NK-92 treated with Interleukin-12 subunit alpha and Interleukin-12 subunit beta, amount 100 ng/mL, for 24 hours (cell line): ENCODE measurements around the gene PPP3CB.

ENCODE experiments used
- DNase-seq: peaks from one replicate; lab custom pipeline; 2025; lab: John Stamatoyannopoulos, UW

PPP3CB gene

DNA sequence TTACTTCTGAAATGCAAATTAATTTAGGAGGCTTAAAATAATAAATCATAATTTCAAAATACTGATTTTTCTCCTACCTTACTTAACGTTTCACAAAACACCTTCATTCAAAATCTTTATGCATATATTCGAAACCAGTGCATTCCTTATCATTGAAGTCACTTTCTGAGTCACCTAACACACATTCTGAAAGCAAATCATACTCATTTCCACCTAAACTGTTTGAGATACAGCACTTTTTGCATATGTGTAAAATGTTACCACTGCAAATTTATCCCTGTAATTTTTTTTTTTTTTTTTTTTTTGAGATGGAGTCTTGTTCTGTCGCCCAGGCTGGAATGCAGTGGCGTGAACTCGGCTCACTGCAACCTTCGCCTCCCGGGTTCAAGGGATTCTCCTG, 15.7 kb downstream of the PPP3CB start:
- DNase-seq: no peak

DNA sequence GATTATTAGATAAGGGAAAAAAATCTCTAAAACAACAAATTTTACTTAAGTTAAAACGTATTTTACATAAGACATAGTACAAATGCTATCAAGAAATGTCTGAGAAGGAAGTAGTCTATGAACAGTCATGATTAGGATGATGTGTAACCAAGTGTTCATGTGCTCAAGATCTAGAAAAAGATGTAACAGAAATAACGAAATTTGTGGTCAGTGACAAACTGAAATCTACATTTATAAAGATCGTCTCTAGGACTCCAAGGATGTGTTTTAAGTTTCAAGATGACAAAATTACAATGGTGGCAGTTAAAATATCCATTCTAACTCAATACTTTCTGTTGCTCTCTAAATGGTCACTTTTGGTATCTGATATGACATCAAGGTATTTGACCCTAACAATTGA, 17.2 kb downstream of the PPP3CB start:
- no peak for DNase-seq

GRCh38 chr10:73471226-73471625, 24.6 kb downstream of the PPP3CB start:
- DNase-seq: no peak

GRCh38 chr10:73469579-73469978, 26.2 kb downstream of the PPP3CB start:
- DNase-seq: no peak

DNA sequence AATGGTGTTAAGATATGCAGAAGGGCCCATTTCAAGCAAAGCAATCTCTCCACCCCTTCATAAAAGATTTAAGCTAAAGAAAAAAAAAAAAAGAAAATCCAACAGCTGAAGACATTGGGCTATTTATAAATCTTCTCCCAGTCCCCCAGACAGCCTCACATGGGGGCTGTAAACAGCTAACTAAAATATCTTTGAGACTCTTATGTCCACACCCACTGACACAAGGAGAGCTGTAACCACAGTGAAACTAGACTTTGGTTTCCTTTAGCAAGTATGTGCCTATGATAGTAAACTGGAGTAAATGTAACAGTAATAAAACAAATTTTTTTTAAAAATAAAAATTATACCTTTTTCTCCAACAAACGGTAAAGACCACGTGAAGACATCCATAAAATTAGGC, 28.6 kb downstream of the PPP3CB start:
- DNase-seq: no peak

DNA sequence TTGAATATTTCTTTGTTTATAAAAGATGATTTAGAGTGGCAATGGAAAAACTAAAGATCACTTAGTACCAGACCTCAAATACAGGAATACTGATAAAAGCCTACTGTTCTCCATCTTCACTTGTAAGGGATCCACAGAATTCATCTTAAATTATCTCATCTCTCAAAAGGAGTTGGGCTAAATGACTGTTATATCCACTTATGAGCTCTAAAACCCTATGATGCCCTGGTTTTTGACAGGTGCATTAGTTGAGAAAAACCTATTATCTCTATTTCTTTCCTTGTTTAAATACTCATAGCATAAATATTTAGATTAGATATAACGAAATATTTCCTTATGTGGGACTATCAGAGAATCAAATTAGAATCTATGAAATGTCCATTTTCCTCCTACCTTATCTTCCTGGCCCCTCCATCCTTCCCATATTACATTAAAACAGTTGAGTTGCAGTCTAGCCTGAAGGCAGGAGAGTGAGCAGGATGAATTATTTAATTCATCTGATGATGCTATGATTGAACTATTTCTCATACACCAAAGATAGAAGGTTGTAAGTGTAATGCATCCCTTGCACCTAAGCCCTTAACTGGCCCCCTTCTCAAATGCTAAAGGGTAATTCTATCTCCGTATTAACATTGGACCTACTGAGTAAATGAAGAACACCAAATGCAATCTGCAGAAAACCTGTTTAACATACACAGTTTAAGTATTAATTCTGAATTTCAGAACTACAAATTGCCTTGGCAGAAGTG, 29.7 kb downstream of the PPP3CB start:
- DNase-seq: no peak

DNA sequence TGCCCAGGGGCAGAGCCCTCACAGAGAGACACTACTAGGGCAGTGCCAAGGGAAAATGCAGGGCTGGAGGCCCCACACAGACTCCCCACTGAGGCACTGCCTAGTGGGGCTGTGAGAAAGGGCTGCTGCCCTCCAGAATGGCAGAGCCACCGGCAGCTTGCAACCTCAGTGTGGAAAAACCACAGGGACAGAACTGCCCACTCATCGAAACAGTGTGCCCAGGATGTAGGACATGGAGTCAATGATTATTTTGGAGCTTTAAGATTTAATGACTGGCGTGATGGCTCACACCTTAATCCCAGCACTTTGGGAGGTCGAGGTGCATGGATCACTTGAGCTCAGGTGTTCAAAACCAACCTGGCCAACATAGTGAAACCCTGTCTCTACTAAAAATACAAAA, 34.9 kb downstream of the PPP3CB start:
- DNase-seq: no peak

- no peak for DNase-seq
These were observed 36.0 kb downstream of the PPP3CB start for GRCh38 chr10:73459683-73460314.

GRCh38 chr10:73456187-73456890, 39.5 kb downstream of the PPP3CB start:
- DNase-seq: no peak

DNA sequence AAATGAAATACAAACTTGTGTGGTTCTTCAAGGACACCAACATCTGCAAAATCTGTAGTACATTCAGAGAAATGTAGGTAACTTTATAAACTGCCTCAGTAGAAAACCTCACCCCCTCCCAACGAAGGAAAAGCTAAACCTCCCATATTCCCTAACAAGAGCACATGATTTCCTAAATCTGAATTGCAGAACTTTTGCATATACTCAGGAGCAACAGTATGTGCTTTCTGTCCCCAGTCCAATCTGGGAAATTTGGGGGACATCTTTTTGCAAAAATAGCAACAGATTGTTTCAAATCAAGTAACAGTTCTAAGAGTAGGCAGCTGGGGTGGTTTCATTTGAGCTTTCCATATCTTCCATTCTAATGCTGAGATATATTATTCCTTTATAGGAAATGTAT, 46.7 kb downstream of the PPP3CB start:
- DNase-seq: no peak

GRCh38 chr10:73448384-73448783, 47.4 kb downstream of the PPP3CB start:
- no peak for DNase-seq

- DNase-seq: no peak
These were observed 48.9 kb downstream of the PPP3CB start for GRCh38 chr10:73446926-73447325.

GRCh38 chr10:73444457-73444856, 51.4 kb downstream of the PPP3CB start:
- DNase-seq: no peak

GRCh38 chr10:73439605-73440312, 56.1 kb downstream of the PPP3CB start:
- no peak for DNase-seq

- DNase-seq: no peak
These were observed 56.8 kb downstream of the PPP3CB start for GRCh38 chr10:73439055-73439454.

GRCh38 chr10:73433538-73433867, 62.3 kb downstream of the PPP3CB start, which contains the start of gene MSS51:
MSS51 (minus strand) TSS chr10:73433561; CDS start chr10:73428284, 5,277 bp downstream.
- no peak for DNase-seq

DNA sequence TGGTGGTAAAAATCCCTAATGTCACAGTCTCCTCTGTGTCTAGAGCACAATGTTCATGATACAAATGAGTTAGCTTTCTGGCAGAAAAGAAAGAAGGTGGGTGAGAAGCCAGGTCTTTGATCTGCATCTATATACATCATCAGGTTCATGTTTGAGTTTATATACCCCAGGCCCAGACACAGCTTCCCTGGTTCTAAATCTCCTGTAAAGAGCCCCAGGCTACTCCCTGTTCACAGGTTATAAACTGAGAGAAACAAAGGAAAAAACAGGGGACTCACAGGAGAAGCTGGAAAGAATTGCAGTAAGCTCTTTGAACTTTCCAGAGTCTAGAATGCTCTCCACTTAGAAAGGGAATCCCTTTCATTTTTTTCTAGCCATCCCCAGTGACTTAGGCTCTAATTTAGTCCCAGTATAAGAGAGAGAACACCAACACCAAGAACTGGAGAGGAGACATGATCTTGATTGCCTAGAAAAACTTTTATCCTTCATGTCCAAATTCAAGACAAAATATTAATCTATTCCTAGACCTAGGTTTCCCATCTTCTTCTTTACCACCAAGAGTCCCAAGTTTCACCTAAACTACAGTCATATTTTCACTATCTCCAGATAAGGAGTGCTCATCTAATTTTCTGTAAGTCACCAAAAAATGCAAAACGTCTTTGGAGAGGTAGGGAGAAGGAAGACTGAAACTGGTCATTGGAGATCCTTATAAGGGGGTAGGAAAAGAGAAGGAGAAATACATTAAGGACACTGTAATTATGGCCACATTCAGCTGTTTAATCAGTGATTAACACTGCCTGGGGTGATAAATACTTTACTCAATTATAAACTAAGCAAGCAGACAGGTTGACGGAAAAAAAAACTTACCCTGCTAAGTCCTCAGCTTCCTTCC, 62.9 kb downstream of the PPP3CB start:
- DNase-seq: no peak

- no peak for DNase-seq
These were observed 69.5 kb downstream of the PPP3CB start for GRCh38 chr10:73426318-73426717.

DNA sequence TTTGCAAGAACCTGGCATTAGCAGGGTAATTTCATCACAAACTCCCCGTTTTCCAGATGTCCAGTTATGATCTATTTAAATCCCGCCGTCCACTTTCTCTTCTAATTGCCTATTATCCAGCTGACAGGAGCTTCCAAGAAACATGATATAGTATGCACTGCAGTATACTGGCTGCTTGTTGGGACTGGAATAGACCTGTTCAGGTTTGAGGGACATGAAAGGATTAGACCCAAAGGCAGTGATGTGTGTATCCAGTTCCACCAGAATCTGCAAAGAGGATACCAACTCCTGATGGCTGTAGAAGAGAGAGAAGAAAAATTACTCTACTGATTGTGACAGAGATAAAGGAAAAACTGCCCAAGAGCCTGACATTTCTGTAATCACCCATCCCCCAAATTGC, 71.3 kb downstream of the PPP3CB start:
- no peak for DNase-seq

DNA sequence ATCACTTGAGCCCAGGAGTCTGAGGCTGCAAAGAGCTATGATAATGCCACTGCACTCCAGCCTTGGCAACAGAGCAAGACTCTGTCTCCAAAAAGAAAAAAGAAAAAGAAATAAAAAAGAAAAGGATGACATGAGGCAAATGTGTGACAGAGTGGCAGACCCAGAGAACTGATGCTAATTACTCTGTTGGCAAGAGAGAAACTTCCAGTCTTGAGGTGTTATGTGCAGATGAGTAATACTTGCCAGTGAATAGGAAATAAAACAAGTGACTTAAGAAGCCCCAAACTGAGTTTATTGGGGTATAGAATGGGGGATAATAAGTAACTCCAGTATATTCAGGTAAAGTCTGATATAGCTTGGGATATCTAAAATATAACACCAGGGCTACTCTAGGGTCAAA, 72.5 kb downstream of the PPP3CB start:
- DNase-seq: no peak

- DNase-seq: no peak
These were observed 79.3 kb downstream of the PPP3CB start for GRCh38 chr10:73416571-73416970.
